HG02759 (cell line): Measurements from ENCODE around the gene IFNAR2.
A peak's percentile ranks its signal among the peaks of the same experiment; 100 is the strongest.
"Not testable (repeated sequence)": the region's sequence is repeated elsewhere in the genome, so short reads cannot be mapped to it uniquely, and the experiment has no call there.

Experiments used
- ATAC-seq: cut with Tn5 transposase; IDR thresholded peaks from one replicate; pipeline ENCODE4 v1.9.1; 2021; ENCODE audit warnings: mild to moderate bottlenecking, moderate library complexity; ENCODE audit not compliant: unreplicated experiment

The IFNAR2 gene

DNA sequence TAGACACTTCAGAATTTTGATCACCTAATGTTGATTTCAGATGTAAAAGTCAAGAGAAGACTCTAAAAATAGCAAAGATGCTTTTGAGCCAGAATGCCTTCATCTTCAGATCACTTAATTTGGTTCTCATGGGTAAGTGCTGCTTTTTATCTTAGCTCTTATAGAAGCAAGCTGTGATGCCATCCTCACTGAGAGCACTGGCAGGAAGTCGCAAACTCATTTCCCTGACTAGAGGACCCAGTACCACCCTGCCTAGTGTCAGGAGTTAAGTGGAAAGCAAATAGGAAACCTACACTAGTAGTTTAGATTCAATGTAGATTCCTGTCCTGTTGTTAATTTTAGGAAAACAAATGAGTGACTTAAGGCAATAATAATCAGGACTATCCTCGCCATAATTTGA lies 12.1 kb downstream of the IFNAR2 start:
- no peak for ATAC-seq

DNA sequence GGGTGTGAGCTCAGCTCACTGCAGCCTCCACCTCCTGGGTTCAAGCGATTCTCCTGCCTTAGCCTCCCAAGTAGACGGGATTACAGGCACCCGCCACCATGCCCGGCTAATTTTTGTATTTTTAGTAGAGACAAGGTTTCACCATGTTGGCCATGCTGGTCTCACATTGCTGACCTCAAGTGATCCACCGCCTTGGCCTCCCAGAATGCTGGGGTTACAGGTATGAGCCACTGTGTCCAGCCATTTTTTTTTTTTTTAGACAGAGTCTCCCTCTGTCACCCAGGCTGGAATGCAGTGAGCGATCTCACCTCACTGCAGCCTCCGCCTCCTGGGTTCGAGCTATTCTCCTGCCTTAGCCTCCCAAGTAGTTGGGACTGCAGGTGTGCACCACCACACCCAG lies 13.1 kb downstream of the IFNAR2 start:
- ATAC-seq, result not testable (repeated sequence)

DNA sequence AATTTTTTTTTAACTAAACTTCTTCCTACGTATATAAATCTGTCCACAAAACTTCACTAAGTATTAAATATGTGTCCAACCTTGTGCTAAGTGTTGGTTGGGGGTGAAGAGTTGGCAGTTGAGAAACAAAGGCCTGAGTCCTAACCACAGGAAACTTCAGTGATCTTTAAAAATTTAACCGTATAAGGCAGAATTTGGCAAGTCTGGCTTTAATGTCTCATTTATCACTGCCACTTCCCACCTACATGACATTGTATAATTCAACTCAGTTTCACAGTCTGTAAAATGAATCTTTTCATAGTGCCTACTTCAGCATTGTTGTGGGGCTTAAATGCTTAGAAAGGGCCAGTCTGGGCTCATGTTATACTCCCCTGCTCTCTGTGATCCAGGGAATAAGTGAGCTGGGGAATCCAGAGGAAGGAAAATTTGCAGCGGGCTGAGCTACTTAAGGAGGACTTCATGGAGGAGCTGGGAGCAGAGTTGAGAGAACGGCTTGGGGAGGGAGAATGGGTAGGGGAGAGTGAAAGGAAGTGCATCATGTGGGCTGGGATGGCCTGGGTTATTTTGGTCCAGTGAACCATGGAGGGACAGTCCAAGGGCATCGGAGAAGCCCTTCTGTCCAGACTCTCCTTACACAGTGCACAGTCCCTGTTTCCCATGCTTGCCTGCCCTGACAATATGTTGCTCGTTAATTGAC lies 14.5 kb downstream of the IFNAR2 start:
- no peak for ATAC-seq

DNA sequence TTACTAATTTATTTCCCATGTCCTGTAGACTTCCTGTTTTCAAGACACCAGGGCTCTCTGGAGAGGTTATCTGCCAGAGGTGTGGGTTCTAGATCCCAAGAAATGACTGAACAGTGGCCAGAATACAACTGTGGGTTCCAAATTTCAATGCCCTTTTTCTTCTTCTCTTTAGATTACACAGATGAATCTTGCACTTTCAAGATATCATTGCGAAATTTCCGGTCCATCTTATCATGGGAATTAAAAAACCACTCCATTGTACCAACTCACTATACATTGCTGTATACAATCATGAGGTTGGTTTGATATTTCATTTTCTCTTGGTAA lies 15.0 kb downstream of the IFNAR2 start:
- ATAC-seq, result no peak

DNA sequence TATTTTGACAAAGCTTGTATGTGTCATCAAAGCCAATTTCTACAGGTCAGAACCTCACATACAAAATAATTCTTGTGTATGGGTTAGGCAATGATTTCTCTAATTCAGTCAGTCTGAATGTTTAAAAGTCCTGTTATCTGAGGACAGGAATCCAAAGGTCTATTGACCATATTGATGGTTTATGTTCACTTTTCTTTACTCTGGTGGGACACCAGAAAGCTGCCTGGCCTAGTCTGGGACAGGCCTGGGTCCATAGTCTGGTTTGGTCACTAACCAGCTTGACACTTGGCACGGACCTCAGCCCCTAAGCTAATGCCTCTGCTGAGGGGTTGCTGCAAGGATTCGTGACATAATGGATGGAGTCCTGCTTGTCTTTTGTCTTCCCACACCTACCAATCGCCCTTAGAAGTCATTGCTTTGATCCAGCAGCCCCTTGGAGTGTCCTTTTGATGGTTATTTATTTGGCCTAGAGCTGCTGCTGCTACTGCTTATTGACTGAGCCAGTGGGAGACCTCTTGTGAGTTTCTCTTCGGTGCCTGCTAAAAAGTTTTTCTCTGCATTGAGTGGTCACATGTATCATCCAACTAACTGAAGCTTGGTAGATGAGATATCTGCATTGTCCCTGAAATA lies 15.7 kb downstream of the IFNAR2 start:
- ATAC-seq, result no peak

GRCh38 chr21:33246506-33246905 lies 16.8 kb downstream of the IFNAR2 start:
- ATAC-seq, result no peak

GRCh38 chr21:33246963-33247362 lies 17.2 kb downstream of the IFNAR2 start:
- ATAC-seq, result no peak

DNA sequence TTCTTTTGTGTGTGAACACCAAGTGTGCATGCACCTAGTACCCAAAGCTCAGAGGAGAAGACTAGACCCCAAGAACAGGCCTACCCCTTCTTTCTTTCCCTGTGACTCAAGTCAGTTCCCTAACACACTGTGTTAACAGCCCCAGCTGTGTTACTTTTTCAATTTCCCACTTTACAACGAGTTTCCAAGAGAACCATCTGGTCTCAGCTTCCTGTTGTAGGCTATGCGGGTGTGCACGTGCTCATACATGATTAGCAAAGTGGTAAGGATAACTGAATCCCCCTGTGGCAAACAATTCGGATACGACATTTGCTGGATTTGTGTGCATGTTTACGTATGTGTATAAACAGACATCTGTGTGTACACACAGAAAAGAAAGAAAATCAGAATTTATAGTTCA lies 17.9 kb downstream of the IFNAR2 start:
- no peak for ATAC-seq

DNA sequence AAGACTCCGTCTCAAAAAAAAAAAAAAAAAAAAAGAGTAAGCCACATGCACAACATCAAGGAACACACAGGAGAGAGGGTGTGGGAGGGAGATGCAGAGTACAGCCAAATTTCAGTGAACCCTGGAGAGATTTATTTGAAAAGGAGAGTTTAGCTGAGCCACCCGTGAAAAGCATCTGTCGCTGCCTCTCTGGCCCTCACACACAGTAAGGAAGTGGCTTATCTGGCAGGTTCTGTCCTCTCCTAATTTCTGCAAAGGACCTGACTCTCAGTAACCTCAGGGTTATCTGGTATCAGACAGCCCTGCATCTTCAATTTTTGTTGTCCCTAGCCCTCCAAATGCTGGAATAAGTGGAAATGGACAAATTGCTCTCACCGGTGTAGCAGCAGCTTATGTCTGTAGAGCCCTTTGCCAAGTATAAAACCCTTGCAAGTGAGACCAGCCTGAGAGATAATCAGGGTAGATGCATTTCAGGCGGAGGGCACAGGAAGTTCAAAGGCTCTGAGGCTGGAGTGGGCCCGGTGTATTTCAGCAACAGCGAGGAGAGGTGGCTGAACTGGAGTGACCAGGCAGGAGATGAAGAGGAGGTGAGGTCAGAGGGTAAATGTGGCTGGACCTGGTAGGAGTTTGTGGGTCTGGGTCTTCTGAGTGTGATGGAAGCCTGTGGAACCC lies 19.7 kb downstream of the IFNAR2 start:
- ATAC-seq, result no peak

DNA sequence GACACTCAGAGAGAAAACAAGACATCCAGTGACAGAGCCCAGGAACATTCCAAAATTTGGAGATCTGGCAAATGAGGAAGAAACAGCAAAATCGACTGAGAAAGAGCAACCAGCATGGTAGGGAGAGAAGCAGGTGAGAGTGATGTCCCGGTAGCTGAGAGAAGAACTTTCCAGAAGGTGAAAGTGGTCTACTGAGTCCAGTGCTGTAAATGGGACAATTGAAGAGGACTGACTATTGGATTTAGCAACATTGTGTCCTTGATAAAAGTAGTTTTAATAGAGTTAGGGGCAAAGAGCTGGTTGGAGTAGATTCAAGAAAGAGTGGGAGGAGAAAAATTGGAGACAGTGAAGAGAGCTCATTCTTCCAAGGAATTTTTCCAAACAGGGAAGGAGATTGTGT lies 21.4 kb downstream of the IFNAR2 start:
- ATAC-seq, result no peak

- not testable (repeated sequence) for ATAC-seq
Observed at GRCh38 chr21:33253382-33253781, 23.6 kb downstream of the IFNAR2 start.

DNA sequence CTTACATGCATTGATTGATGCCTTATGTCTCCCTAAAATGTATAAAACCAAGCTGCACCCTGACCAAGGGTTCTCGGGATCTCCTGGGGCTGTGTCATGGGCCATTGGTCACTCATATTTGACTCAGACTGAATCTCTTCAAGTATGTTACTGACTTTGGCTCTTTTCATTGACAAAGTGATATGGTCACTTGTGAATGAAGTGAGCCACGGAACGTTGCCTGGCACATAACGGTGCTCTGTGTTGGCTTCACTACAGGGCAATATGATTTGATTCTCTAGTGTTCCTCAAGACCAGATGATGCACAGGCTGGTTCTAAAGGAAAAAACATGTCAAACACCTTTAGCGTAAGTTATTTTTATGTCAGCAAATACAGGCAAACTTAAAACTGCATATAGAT lies 25.0 kb downstream of the IFNAR2 start:
- ATAC-seq, result no peak

DNA sequence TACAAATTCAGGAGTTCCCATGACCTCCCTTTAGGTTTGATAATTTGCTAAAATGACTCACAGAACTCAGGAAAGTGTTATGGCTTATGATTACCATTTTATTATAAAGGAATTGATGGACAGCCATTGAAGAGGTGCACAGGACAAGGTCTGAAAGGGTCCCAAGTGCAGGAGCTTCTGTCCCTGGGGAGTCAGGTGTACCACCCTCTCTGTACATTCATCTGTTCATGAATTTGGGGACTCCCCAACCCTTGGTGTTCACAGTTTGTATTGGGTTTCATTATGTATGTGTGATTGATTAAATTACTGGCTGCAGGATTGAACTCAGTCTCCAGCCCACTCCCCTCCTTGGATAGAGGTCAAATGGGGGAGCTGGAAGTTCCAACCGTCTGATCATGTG lies 25.7 kb downstream of the IFNAR2 start:
- no peak for ATAC-seq

GRCh38 chr21:33256019-33256418 lies 26.3 kb downstream of the IFNAR2 start:
- no peak for ATAC-seq

DNA sequence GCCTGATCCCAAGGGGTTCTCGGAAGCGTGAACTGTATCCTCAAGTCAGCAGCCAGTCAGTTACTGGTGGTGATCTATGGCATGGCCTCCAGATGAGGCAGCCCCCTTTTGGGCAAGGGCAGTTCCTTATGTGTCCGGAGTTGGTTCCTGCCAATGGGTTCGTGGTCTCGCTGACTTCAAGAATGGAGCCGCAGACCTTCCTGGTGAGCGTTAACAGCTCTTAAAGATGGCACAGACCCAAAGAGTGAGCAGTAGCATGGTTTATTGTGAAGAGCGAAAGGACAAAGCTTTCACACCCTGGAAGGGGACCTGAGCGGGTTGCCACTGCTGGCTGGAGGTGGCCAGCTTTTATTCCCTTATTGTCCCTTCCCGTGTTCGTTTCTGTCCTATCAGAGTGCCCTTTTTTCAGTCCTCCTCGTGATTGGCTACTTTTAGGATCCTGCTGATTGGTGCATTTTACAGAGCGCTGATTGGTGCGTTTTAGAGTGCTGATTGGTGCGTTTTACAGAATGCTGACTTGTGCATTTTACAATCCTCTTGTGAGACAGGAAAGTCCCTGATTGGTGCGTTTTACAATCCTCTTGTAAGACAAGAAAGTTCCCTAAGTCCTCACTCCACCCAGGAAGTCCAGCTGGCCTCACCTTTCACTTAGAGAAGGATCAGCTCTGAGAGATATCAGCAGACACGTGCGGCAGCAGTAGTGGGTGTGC lies 27.5 kb downstream of the IFNAR2 start:
- ATAC-seq, result no peak

DNA sequence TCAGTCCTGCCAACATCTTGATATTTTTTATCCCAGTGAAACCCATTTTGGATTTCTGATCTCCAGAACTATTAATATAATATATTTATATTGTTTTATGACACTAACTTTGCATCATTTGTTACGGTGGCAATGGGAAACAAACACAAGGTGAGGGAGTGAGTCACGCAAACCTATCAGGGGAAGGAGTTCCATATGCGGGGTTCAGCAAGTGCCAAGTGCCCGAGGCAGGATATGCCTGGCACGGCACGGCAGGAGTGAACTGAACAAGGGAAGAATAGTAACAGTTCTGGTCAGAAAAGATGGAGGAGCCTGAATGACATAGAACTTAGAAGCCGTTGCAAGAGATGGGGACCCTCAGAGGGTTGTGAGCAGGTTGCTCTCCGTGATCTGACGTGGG lies 28.7 kb downstream of the IFNAR2 start:
- ATAC-seq, result no peak

DNA sequence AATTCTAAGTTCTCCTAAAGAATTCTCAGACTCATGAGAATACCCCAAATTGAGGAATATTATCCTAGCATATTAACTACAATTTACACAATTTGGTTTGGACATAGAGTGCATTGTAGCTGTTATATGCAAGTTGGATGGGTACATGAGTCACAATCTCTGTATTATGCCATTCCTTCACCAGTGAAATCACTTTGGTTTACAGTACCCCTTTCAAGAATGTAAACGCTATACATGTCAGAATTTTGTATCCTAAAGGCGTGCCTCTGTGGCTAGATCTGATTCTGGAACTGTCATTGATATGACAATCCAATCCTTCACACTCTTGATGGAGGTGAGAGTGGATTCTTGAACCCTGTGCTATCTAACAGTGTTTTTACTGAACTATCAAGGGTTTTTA lies 29.7 kb downstream of the IFNAR2 start:
- ATAC-seq, result no peak

- no peak for ATAC-seq
Observed at GRCh38 chr21:33259995-33260394, 30.3 kb downstream of the IFNAR2 start.

DNA sequence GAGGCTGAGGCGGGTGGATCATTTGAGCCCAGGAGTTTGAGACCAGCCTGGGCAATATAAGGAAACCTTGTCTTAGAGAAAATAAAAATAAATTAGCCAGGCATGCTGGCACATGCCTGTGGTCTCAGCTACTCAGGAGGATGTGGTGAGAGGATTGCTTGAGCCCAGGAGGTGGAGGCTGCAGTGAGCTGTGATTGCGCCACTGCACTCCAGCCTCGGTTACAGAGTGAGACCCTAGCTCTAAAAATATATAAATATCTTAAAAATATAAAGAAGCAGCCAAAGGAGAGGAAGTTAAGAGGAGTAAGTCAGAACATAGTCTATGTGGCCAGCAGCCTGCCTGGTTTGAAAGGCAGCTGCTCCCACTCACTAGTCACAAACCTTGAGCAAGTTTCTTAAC lies 31.9 kb downstream of the IFNAR2 start:
- no peak for ATAC-seq

DNA sequence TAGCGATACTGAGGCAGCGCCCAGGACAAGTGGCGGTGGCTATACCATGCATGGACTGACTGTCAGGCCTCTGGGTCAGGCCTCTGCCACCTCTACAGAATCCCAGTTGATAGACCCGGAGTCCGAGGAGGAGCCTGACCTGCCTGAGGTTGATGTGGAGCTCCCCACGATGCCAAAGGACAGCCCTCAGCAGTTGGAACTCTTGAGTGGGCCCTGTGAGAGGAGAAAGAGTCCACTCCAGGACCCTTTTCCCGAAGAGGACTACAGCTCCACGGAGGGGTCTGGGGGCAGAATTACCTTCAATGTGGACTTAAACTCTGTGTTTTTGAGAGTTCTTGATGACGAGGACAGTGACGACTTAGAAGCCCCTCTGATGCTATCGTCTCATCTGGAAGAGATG lies 33.2 kb downstream of the IFNAR2 start:
- no peak for ATAC-seq

- no peak for ATAC-seq
Observed at GRCh38 chr21:33264561-33264960, 34.8 kb downstream of the IFNAR2 start.

- ATAC-seq, result peak; percentile 25
Observed at GRCh38 chr21:33265664-33266049, 35.9 kb downstream of the IFNAR2 start.
